SU-DHL-6 (cell line): ENCODE data around the gene CDC45.

Experiments
- CTCF ChIP-seq: fragments of 200-600 bp; sonication (generic); IDR thresholded peaks from one replicate; pipeline ENCODE4 v1.5.1; 2017; ENCODE audit warnings: antibody characterized with exemption, mild to moderate bottlenecking, low read length, moderate library complexity; ENCODE audit not compliant: insufficient read depth, poor library complexity, severe bottlenecking
- EZH2phosphoT487 ChIP-seq: fragments of 200-600 bp; sonication (generic), shearing (Covaris generic); conservative IDR thresholded peaks from 2 replicates; pipeline ENCODE4 v1.6.1; 2018; ENCODE audit warnings: mild to moderate bottlenecking, antibody characterized with exemption, low read length, moderate library complexity, mixed read lengths

- no peak for TF ChIP-seq CTCF
- no peak for TF ChIP-seq EZH2phosphoT487
These were observed 12.9 kb downstream of the CDC45 start for GRCh38 chr22:19492504-19493174.
